K562 (cell line): ENCODE results near the gene RABGAP1L. TPM values are rescaled to one million over a fixed set of nuclear protein-coding genes. Genes with fewer than 3 reads are reported as not detected.

ENCODE experiments used
- CBX1 ChIP-seq: sonication (generic); IDR thresholded peaks from 2 replicates; pipeline ENCODE4 v1.6.1; 2016; ENCODE audit warnings: antibody characterized with exemption, low read depth, mild to moderate bottlenecking
- CTCFL ChIP-seq: IDR thresholded peaks from 2 replicates; pipeline ENCODE4 v1.6.1; 2011; ENCODE audit warnings: borderline replicate concordance, low read depth, mild to moderate bottlenecking, moderate library complexity, low read length; ENCODE audit not compliant: insufficient read depth, poor library complexity, severe bottlenecking
- E2F3 ChIP-seq: fragments of 250-450 bp; sonication (Bioruptor Pico); IDR thresholded peaks from 2 replicates; pipeline ENCODE4 v1.4.0; 2020; ENCODE audit warnings: mild to moderate bottlenecking
- FOXJ3 ChIP-seq: sonication (generic); formaldehyde crosslinking; IDR thresholded peaks from 2 replicates; pipeline ENCODE4 v1.4.0; 2020; ENCODE audit warnings: mild to moderate bottlenecking, missing genetic modification reagents
- HIVEP1 ChIP-seq: fragments of 250-450 bp; sonication (Bioruptor Pico); IDR thresholded peaks from 2 replicates; pipeline ENCODE4 v1.4.0; 2020; ENCODE audit warnings: mild to moderate bottlenecking
- MAX ChIP-seq: sonication (generic); formaldehyde crosslinking; IDR thresholded peaks from 2 replicates; pipeline ENCODE4 v1.9.0; 2022; ENCODE audit warnings: mild to moderate bottlenecking, missing genetic modification reagents
- MCM2 ChIP-seq: fragments of 450-650 bp; IDR thresholded peaks from 2 replicates; pipeline ENCODE4 v1.6.1; 2017; ENCODE audit warnings: low read depth, mild to moderate bottlenecking
- MYNN ChIP-seq, 2 experiments: sonication (generic); formaldehyde crosslinking in 1 of 2; IDR thresholded peaks; 2 replicates each; pipeline versions ENCODE4 v1.5.0 to v1.6.1; 2016 to 2020; ENCODE audit warnings: antibody characterized with exemption in 1 of 2, missing genetic modification reagents in 1 of 2
- PBX2 ChIP-seq, 2 experiments: IDR thresholded peaks in 1 of 2; conservative IDR thresholded peaks in 1 of 2; 2 replicates each; pipeline ENCODE4 v1.6.1; 2016; ENCODE audit warnings: low read depth in 2 of 2, mild to moderate bottlenecking in 1 of 2, missing compliant biosample characterization in 1 of 2, missing genetic modification characterization in 1 of 2, moderate library complexity in 1 of 2
- PHTF2 ChIP-seq: fragments of 250-450 bp; sonication (Bioruptor Pico); IDR thresholded peaks from 2 replicates; pipeline ENCODE4 v1.5.0; 2021; ENCODE audit warnings: mild to moderate bottlenecking
- RBM17 ChIP-seq: fragments of 200-400 bp; formaldehyde crosslinking; IDR thresholded peaks from 2 replicates; pipeline ENCODE4 v1.6.1; 2017; ENCODE audit warnings: low read depth, mild to moderate bottlenecking, low read length, borderline replicate concordance
- SNAPC5 ChIP-seq: fragments of 250-450 bp; sonication (Bioruptor Pico); IDR thresholded peaks from 2 replicates; pipeline ENCODE4 v1.8.0; 2021; ENCODE audit warnings: moderate library complexity, mild to moderate bottlenecking, inconsistent platforms
- TCF7 ChIP-seq: sonication (generic); IDR thresholded peaks from 2 replicates; pipeline ENCODE4 v1.6.1; 2016; ENCODE audit warnings: antibody characterized with exemption, borderline replicate concordance
- TFAM ChIP-seq: fragments of 250-450 bp; sonication (Bioruptor Pico); conservative IDR thresholded peaks from 2 replicates; pipeline ENCODE4 v1.5.0; 2021; ENCODE audit warnings: mild to moderate bottlenecking, moderate library complexity
- THRA ChIP-seq: fragments of 450-650 bp; IDR thresholded peaks from 2 replicates; pipeline ENCODE4 v1.6.1; 2017; ENCODE audit warnings: mild to moderate bottlenecking, moderate library complexity
- ZBTB17 ChIP-seq: fragments of 450-650 bp; formaldehyde crosslinking; IDR thresholded peaks from 2 replicates; pipeline ENCODE4 v1.4.0; 2020; ENCODE audit warnings: mild to moderate bottlenecking
- ZC3H8 ChIP-seq: fragments of 450-650 bp; IDR thresholded peaks from 2 replicates; pipeline ENCODE4 v1.6.1; 2017
- ZNF124 ChIP-seq: sonication (generic); formaldehyde crosslinking; IDR thresholded peaks from 2 replicates; pipeline ENCODE4 v1.8.1; 2022; ENCODE audit warnings: missing genetic modification reagents
- ZNF197 ChIP-seq: fragments of 200-800 bp; sonication (Bioruptor generic); IDR thresholded peaks from 2 replicates; pipeline ENCODE4 v1.6.1; 2016; ENCODE audit warnings: low read depth, missing genetic modification characterization, missing compliant biosample characterization
- ZNF239 ChIP-seq: fragments of 250-450 bp; sonication (Bioruptor Pico); IDR thresholded peaks from 2 replicates; pipeline ENCODE4 v1.4.0; 2020; ENCODE audit warnings: mild to moderate bottlenecking
- ZNF584 ChIP-seq: fragments of 200-800 bp; sonication (Bioruptor generic); IDR thresholded peaks from 2 replicates; pipeline ENCODE4 v1.6.1; 2016; ENCODE audit warnings: low read depth, mild to moderate bottlenecking, missing genetic modification characterization, missing compliant biosample characterization
- polyA plus RNA-seq, 8 experiments: library from polyadenylated mRNA; depleted of rRNA in 4 of 8; stranded (reverse) in 5 of 8; unstranded in 3 of 8; fragments of >200 nt; fragmentation: Nextera tagmentation in 2 of 8; fragmentation: Illumina TruSeq in 1 of 8; extraction: Ambion mirVana in 2 of 8; extraction: Trizol in 1 of 8; gene quantifications; 2 replicates each; pipeline versions ENCODE4 v1.2.1 to v1.2.3, GENCODE V29; 2011 to 2014; ENCODE audit warnings: inconsistent platforms in 1 of 8, missing spikeins in 1 of 8
- total RNA-seq, 7 experiments: library from RNA; depleted of rRNA in 6 of 7; stranded (reverse); fragments of >200 nt in 6 of 7; fragmentation: Illumina TruSeq in 2 of 7; extraction: Trizol in 2 of 7; gene quantifications; 2 replicates each; pipeline versions ENCODE4 v1.2.1 to v1.2.3, GENCODE V29; 2011 to 2021; ENCODE audit warnings: low replicate concordance in 1 of 7

Gene RABGAP1L
- total and polyA plus RNA-seq, 9 of the 15 experiments (the other 6 are each of a cell fraction or from before 2014, with no cell fraction given), result 16.5 to 44.9 (median 26.7) TPM

GRCh38 chr1:175023043-175023921 is 864.0 kb downstream of the RABGAP1L start, which contains the start of gene MRPS14 (continued):
- TF ChIP-seq THRA (no peak), MYNN (IDR thresholded peaks at IDR 0.05) (0 out of 2 replicates have a peak, but pooled peaks have one; percentile 24), MYNN (CRISPR knock-in tag; IDR thresholded peaks at IDR 0.05) (no peak), RBM17 (no peak), MCM2 (no peak), PBX2 (CRISPR knock-in tag; IDR thresholded peaks at IDR 0.05; ENCODE audit: low read depth) (no peak), PBX2 (tag; conservative IDR thresholded peaks at IDR 0.05; ENCODE audit: low read depth) (no peak), TCF7 (no peak), PHTF2 (CRISPR knock-in tag) (no peak), ZBTB17 (0 out of 2 replicates have a peak, but pooled peaks have one; percentile 49), ZNF584 (peak; percentile 66; the same call in 1 of the 2 replicates), ZNF239 (no peak), ZNF197 (CRISPR knock-in tag) (no peak), CBX1 (peak; percentile 89; the same call in 1 of the 2 replicates), FOXJ3 (CRISPR knock-in tag) (no peak), CTCFL (no peak), TFAM (CRISPR knock-in tag) (no peak), ZC3H8 (no peak), MAX (CRISPR knock-in tag) (peak; percentile 91), HIVEP1 (CRISPR knock-in tag) (no peak), SNAPC5 (CRISPR knock-in tag) (no peak), ZNF124 (CRISPR knock-in tag) (no peak), E2F3 (CRISPR knock-in tag) (no peak)
